IMR-90 (cell line): ENCODE data around the gene NLGN3. TPM values are rescaled to one million over a fixed set of nuclear protein-coding genes. Genes with fewer than 3 reads are reported as not detected.

ENCODE experiments used
- ATAC-seq: fragments of 200-7000 bp; cut with Tn5 transposase; 2 replicates; pipeline ENCODE4 v1.9.1; 2020; ENCODE audit warnings: low read depth, mild to moderate bottlenecking, moderate library complexity
- BruUV-seq: library from RNA; stranded (reverse); fragments of 400-500 nt; replicated peaks from 2 replicates; lab custom pipeline; 2021; lab: Mats Ljungman, UMichigan
- CTCF ChIA-PET: fragments of 300-600 bp; formaldehyde crosslinking; extraction: SDS; loops from one replicate; lab custom pipeline; 2021; ENCODE audit warnings: antibody characterized with exemption; lab: Yijun Ruan, JAX
- POLR2A ChIA-PET: fragments of 300-600 bp; sonication (Branson Sonifier 250); formaldehyde crosslinking; loops from one replicate; lab custom pipeline; 2022; ENCODE audit warnings: antibody characterized with exemption; ENCODE audit not compliant: unreplicated experiment; lab: Charles Lee
- DNase-seq: peaks from one replicate; pipeline ENCODE4 v3.0.0; 2013
- H2AFZ ChIP-seq: replicated peaks from 2 replicates; pipeline ENCODE3; 2013; ENCODE audit warnings: low read length, mild to moderate bottlenecking; ENCODE audit not compliant: poor library complexity
- H2AK5ac ChIP-seq: 2 replicates; pipeline ENCODE4 v1.6.1; 2013; ENCODE audit warnings: low read depth, low read length, inconsistent platforms
- H2AK9ac ChIP-seq: replicated peaks from 2 replicates; pipeline ENCODE3; 2013; ENCODE audit warnings: mild to moderate bottlenecking, low read depth, low read length, moderate library complexity; ENCODE audit not compliant: poor library complexity
- H2BK120ac ChIP-seq: 2 replicates; pipeline ENCODE4 v1.6.1; 2013; ENCODE audit warnings: low read depth, low read length, inconsistent platforms
- H2BK15ac ChIP-seq: 3 replicates; pipeline ENCODE4 v1.6.1; 2013; ENCODE audit warnings: low read depth, low read length, inconsistent platforms
- H2BK20ac ChIP-seq: 2 replicates; pipeline ENCODE4 v1.6.1; 2013; ENCODE audit warnings: low read depth, mild to moderate bottlenecking, inconsistent platforms, low read length, moderate library complexity
- H2BK5ac ChIP-seq: 2 replicates; pipeline ENCODE4 v1.6.1; 2013; ENCODE audit warnings: mild to moderate bottlenecking, low read depth, low read length, inconsistent platforms; ENCODE audit not compliant: poor library complexity, severe bottlenecking
- H3K14ac ChIP-seq: replicated peaks from 2 replicates; pipeline ENCODE4 v1.6.1; 2013; ENCODE audit warnings: low read depth, low read length, inconsistent platforms
- H3K18ac ChIP-seq: 2 replicates; pipeline ENCODE4 v1.6.1; 2013; ENCODE audit warnings: low read depth, low read length, control low read depth
- H3K23ac ChIP-seq: 2 replicates; pipeline ENCODE4 v1.6.1; 2013; ENCODE audit warnings: low read depth, low read length, inconsistent platforms
- H3K27ac ChIP-seq: 2 replicates; pipeline ENCODE4 v1.5.1; 2013; ENCODE audit warnings: mild to moderate bottlenecking, control low read depth, low read length; ENCODE audit not compliant: insufficient read depth
- H3K27me3 ChIP-seq: 2 replicates; pipeline ENCODE4 v1.6.1; 2013; ENCODE audit warnings: low read length; ENCODE audit not compliant: control insufficient read depth, insufficient read depth
- H3K36me3 ChIP-seq: 2 replicates; pipeline ENCODE4 v1.6.1; 2013; ENCODE audit warnings: low read length, mixed read lengths; ENCODE audit not compliant: control insufficient read depth, insufficient read depth
- H3K4ac ChIP-seq: 2 replicates; pipeline ENCODE4 v1.6.1; 2013; ENCODE audit warnings: low read depth, low read length, inconsistent platforms
- H3K4me1 ChIP-seq: 2 replicates; pipeline ENCODE4 v1.6.1; 2013; ENCODE audit warnings: low read length, mixed read lengths; ENCODE audit not compliant: control insufficient read depth, insufficient read depth
- H3K4me2 ChIP-seq: 2 replicates; pipeline ENCODE4 v1.6.1; 2013; ENCODE audit warnings: low read depth, mild to moderate bottlenecking, control low read depth, low read length, moderate library complexity
- H3K4me3 ChIP-seq: 2 replicates; pipeline ENCODE4 v1.5.1; 2013; ENCODE audit warnings: low read depth, mild to moderate bottlenecking, control low read depth, low read length, moderate library complexity; ENCODE audit not compliant: insufficient read depth
- H3K56ac ChIP-seq: 2 replicates; pipeline ENCODE4 v1.6.1; 2013; ENCODE audit warnings: low read length, inconsistent platforms; ENCODE audit not compliant: insufficient read depth; ENCODE audit errors: extremely low read depth
- H3K79me1 ChIP-seq, 2 experiments: 2 replicates each; pipeline ENCODE4 v1.6.1; 2013; ENCODE audit warnings: low read length in 2 of 2, inconsistent platforms in 1 of 2, low read depth in 1 of 2
- H3K9ac ChIP-seq: 2 replicates; pipeline ENCODE4 v1.6.1; 2013; ENCODE audit warnings: low read depth, low read length, control low read depth
- H3K9me1 ChIP-seq: 2 replicates; pipeline ENCODE4 v1.6.1; 2013; ENCODE audit warnings: low read length, inconsistent platforms; ENCODE audit not compliant: insufficient read depth
- H3K9me3 ChIP-seq: 2 replicates; pipeline ENCODE4 v1.6.1; 2013; ENCODE audit warnings: low read length; ENCODE audit not compliant: control insufficient read depth, insufficient read depth
- H4K20me1 ChIP-seq: 2 replicates; pipeline ENCODE4 v1.6.1; 2013; ENCODE audit warnings: low read length, inconsistent platforms; ENCODE audit not compliant: insufficient read depth
- H4K5ac ChIP-seq: 2 replicates; pipeline ENCODE4 v1.6.1; 2013; ENCODE audit warnings: mild to moderate bottlenecking, low read depth, low read length, control low read depth
- H4K8ac ChIP-seq, 2 experiments: 2 replicates each; pipeline ENCODE4 v1.6.1; 2013; ENCODE audit warnings: low read depth in 2 of 2, low read length in 2 of 2, control low read depth in 1 of 2, inconsistent platforms in 1 of 2
- H4K91ac ChIP-seq: 2 replicates; pipeline ENCODE4 v1.6.1; 2013; ENCODE audit warnings: low read depth, low read length, inconsistent platforms; ENCODE audit not compliant: insufficient read depth
- BHLHE40 ChIP-seq: fragments of 150-350 bp; IDR thresholded peaks from 2 replicates; pipeline ENCODE4 v1.6.1; 2016; ENCODE audit warnings: mild to moderate bottlenecking, low read depth, low read length
- CEBPB ChIP-seq: IDR thresholded peaks from 2 replicates; pipeline ENCODE4 v1.6.1; 2012; ENCODE audit warnings: low read depth, low read length, improper control_type of control experiment
- CHD1 ChIP-seq: IDR thresholded peaks from 2 replicates; pipeline ENCODE4 v1.6.1; 2012; ENCODE audit warnings: low read depth, low read length, improper control_type of control experiment
- ELK1 ChIP-seq: fragments of 150-350 bp; IDR thresholded peaks from 2 replicates; pipeline ENCODE4 v1.6.1; 2016; ENCODE audit warnings: low read depth, mild to moderate bottlenecking, low read length, moderate library complexity, borderline replicate concordance
- FOS ChIP-seq: fragments of 150-350 bp; IDR thresholded peaks from 2 replicates; pipeline ENCODE4 v1.6.1; 2016; ENCODE audit warnings: low read depth, low read length
- MAFK ChIP-seq: IDR thresholded peaks from 2 replicates; pipeline ENCODE4 v1.6.1; 2012; ENCODE audit warnings: low read depth, low read length, improper control_type of control experiment
- MAZ ChIP-seq: IDR thresholded peaks from 2 replicates; pipeline ENCODE4 v1.6.1; 2012; ENCODE audit warnings: low read depth, mild to moderate bottlenecking, low read length, improper control_type of control experiment, moderate library complexity, borderline replicate concordance
- MXI1 ChIP-seq: IDR thresholded peaks from 2 replicates; pipeline ENCODE4 v1.6.1; 2012; ENCODE audit warnings: low read depth, mild to moderate bottlenecking, low read length, moderate library complexity, borderline replicate concordance
- NFE2L2 ChIP-seq: fragments of 150-350 bp; IDR thresholded peaks from 2 replicates; pipeline ENCODE4 v1.6.1; 2016; ENCODE audit warnings: low read depth, mild to moderate bottlenecking, low read length
- POLR2A ChIP-seq: IDR thresholded peaks from 2 replicates; pipeline ENCODE4 v1.6.1; 2012; ENCODE audit warnings: mild to moderate bottlenecking, low read depth, low read length
- RAD21 ChIP-seq: IDR thresholded peaks from 2 replicates; pipeline ENCODE4 v1.6.1; 2012; ENCODE audit warnings: low read length, improper control_type of control experiment
- RCOR1 ChIP-seq: IDR thresholded peaks from 2 replicates; pipeline ENCODE4 v1.6.1; 2012; ENCODE audit warnings: mild to moderate bottlenecking, low read length, improper control_type of control experiment; ENCODE audit not compliant: insufficient replicate concordance
- RFX5 ChIP-seq: IDR thresholded peaks from 2 replicates; pipeline ENCODE4 v1.8.0; 2012; ENCODE audit warnings: low read depth, mild to moderate bottlenecking, low read length, moderate library complexity
- SMC3 ChIP-seq: fragments of 150-350 bp; IDR thresholded peaks from 2 replicates; pipeline ENCODE4 v1.6.1; 2016; ENCODE audit warnings: low read depth, mild to moderate bottlenecking, antibody characterized with exemption, low read length, moderate library complexity
- USF2 ChIP-seq: fragments of 150-350 bp; IDR thresholded peaks from 2 replicates; pipeline ENCODE4 v1.6.1; 2017; ENCODE audit warnings: mild to moderate bottlenecking, antibody characterized with exemption, low read length, low read depth
- WGBS, 2 experiments: methylation state at CpG; one replicate each; pipeline versions ENCODE4 v1.1.5 to v1.1.7; 2013; ENCODE audit warnings: missing lambda C conversion rate in 2 of 2; ENCODE audit not compliant: insufficient read length in 1 of 2; ENCODE audit errors: extremely low coverage in 2 of 2; 5-methylcytosine and 5-hydroxymethylcytosine counted together
- dilution Hi-C: fragments of 300-500 bp; cut with HindIII; formaldehyde crosslinking; loops from one replicate; pipeline ENCODE4 v1.14.3; 2018; ENCODE audit warnings: low sequenced_read_pairs; ENCODE audit not compliant: unreplicated experiment
- in situ Hi-C: fragments of 300-500 bp; cut with MboI; formaldehyde crosslinking; loops from 3 replicates; pipeline ENCODE4 v1.14.3; 2019; ENCODE audit warnings: low sequenced_read_pairs, inconsistent platforms, mixed read lengths
- intact Hi-C: fragments of 100-400 bp; cut with micrococcal nuclease; formaldehyde crosslinking; loops from 2 replicates; pipeline ENCODE4 v1.10.0; 2022
- polyA plus RNA-seq, 3 experiments: library from polyadenylated mRNA; depleted of rRNA; stranded (reverse); fragments of >200 nt; gene quantifications; 2 replicates each; pipeline ENCODE4 v1.2.3, GENCODE V29; 2012; ENCODE audit warnings: low replicate concordance in 1 of 3
- total RNA-seq: library from RNA; depleted of rRNA; stranded (reverse); fragments of >200 nt; gene quantifications from 2 replicates; pipeline ENCODE4 v1.2.3, GENCODE V29; 2012
- TF ChIP-seq, protein P1 (sequence below): conservative IDR thresholded peaks from 2 replicates; pipeline ENCODE4 v1.5.1; 2012; ENCODE audit warnings: mild to moderate bottlenecking, low read depth, low read length, improper control_type of control experiment

Gene NLGN3
- total and polyA plus RNA-seq, 2 of the 4 experiments (the other 2 are of a cell fraction), result 0.18 to 0.39 TPM

DNA sequence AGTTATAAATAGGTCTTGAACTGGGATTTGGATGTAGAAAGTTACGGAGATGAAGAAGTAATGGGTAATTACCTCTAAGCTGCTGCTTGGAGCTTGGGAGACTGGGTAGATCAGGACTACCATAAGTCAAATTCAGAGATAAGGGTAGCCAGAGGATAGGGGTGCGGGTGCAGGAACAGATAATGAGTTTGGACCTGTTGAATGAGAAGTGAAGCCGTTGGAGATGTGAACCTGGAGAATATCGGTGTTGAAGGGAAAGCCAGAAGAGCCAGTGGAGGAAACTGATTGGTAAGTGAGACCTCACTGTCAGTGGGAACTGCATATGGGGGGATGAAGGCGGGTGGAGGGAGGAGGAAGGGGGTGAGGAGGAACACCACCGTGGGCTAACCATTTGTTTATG lies 49.6 kb upstream of the NLGN3 start:
- H4K91ac ChIP-seq, result peak overlapping the region; percentile 26; the same call in 1 of the 2 replicates
- peak overlapping the region; percentile 89 for H3K4me3 ChIP-seq
- H4K8ac ChIP-seq, result peak overlapping the region; percentile 90 to 91; a peak in 3 of 4 replicates
- no peaks in the 10 kb centered on the region for H3K4me1 ChIP-seq
- H2AK9ac ChIP-seq, result no peak overlapping the region
- dilution Hi-C loops, result no loop called here
- no peaks in the 10 kb centered on the region for H4K20me1 ChIP-seq
- H3K9me3 ChIP-seq, result no peaks in the 10 kb centered on the region
- H2BK5ac ChIP-seq, result no peak overlapping the region
- peak overlapping the region; percentile 86 for H3K9ac ChIP-seq
- no peak overlapping the region for H2BK20ac ChIP-seq
- no peaks in the 10 kb centered on the region for H3K36me3 ChIP-seq
- no peaks in the 10 kb centered on the region for H3K79me1 ChIP-seq
- peak overlapping the region; percentile 68; the same call in 1 of the 2 replicates for H3K4ac ChIP-seq
- H2AFZ ChIP-seq, result peak overlapping the region; percentile 69
- H2BK15ac ChIP-seq, result no peak overlapping the region
- 0 out of 2 replicates have a peak, but pooled peaks have one; percentile 3 for ATAC-seq
- no peak overlapping the region for H2AK5ac ChIP-seq
- no peak for TF ChIP-seq ELK1
- TF ChIP-seq CHD1, result no peak
- no peak for TF ChIP-seq MXI1
- TF ChIP-seq RCOR1, result no peak
- TF ChIP-seq MAFK, result no peak
- no peak for TF ChIP-seq CEBPB
- TF ChIP-seq, protein P1, sequence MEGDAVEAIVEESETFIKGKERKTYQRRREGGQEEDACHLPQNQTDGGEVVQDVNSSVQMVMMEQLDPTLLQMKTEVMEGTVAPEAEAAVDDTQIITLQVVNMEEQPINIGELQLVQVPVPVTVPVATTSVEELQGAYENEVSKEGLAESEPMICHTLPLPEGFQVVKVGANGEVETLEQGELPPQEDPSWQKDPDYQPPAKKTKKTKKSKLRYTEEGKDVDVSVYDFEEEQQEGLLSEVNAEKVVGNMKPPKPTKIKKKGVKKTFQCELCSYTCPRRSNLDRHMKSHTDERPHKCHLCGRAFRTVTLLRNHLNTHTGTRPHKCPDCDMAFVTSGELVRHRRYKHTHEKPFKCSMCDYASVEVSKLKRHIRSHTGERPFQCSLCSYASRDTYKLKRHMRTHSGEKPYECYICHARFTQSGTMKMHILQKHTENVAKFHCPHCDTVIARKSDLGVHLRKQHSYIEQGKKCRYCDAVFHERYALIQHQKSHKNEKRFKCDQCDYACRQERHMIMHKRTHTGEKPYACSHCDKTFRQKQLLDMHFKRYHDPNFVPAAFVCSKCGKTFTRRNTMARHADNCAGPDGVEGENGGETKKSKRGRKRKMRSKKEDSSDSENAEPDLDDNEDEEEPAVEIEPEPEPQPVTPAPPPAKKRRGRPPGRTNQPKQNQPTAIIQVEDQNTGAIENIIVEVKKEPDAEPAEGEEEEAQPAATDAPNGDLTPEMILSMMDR, result no peak
- TF ChIP-seq SMC3, result no peak
- no peak for TF ChIP-seq FOS
- TF ChIP-seq POLR2A, result no peak
- no peak for TF ChIP-seq BHLHE40
- no peak for TF ChIP-seq NFE2L2
- no peak for TF ChIP-seq MAZ
- TF ChIP-seq RAD21, result no peak
- TF ChIP-seq USF2, result no peak
- TF ChIP-seq RFX5, result no peak
- 49% methylated on average over 4 of the region's 6 CpGs; no CpG with 5 or more reads in 1 of the 2 experiments for WGBS, 2 experiments
- in situ Hi-C loops, result no loop called here
- peak overlapping the region; percentile 95; the same call in 1 of the 2 replicates for H3K18ac ChIP-seq
- H4K5ac ChIP-seq, result peak overlapping the region; percentile 99; the same call in 1 of the 2 replicates
- DNase-seq, result no peak
- intact Hi-C loops, result no loop called here
- H3K4me2 ChIP-seq, result peak overlapping the region; percentile 97
- H3K27me3 ChIP-seq, result peaks cover 18% of the 10 kb centered on the region
- peak overlapping the region; percentile 58 for H3K14ac ChIP-seq
- no peak overlapping the region for H2BK120ac ChIP-seq
- H3K27ac ChIP-seq, result no peak overlapping the region
- 0 out of 2 replicates have a peak overlapping the region, but pooled peaks have one; percentile 67 for H3K23ac ChIP-seq
- H3K56ac ChIP-seq, result peak overlapping the region; percentile 73; the same call in 1 of the 2 replicates
- CTCF ChIA-PET, result no interaction called here
- no TSS peak for BruUV-seq
- POLR2A ChIA-PET, result no interaction called here
- no peaks in the 10 kb centered on the region for H3K9me1 ChIP-seq
